ENCODE results near the gene IL7R.
"Not testable (repeated sequence)": the region's sequence is repeated elsewhere in the genome, so short reads cannot be mapped to it uniquely, and the experiment has no call there.

The IL7R gene

GRCh38 chr5:35838370-35839042, 18.2 kb upstream of the IL7R start:
- DNase-seq (ENCODE audit: low spot score): peak; percentile 10

GRCh38 chr5:35842856-35843255, 13.8 kb upstream of the IL7R start:
- no peak for DNase-seq (ENCODE audit: low spot score)

DNA sequence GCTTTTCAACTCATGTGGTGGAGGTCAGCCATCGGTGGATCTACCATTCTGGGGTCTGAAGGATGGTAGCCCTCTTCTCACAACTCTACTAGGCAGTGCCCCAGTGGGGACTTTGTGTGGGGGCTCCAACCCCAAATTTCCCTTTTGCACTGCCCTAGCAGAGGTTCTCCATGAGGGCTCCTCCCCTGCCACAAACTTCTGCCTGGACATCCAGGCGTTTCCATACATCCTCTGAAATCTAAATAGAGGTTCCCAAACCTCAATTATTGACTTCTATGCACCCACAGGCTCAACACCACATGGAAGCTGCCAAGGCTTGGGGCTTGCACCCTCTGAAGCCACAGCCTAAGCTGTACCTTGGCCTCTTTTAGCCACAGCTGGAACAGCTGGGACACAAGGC, 11.2 kb upstream of the IL7R start:
- not testable (repeated sequence) for DNase-seq (ENCODE audit: low spot score)

- no peak for DNase-seq (ENCODE audit: low spot score)
Measured at GRCh38 chr5:35847491-35847890, 9.2 kb upstream of the IL7R start.

DNA sequence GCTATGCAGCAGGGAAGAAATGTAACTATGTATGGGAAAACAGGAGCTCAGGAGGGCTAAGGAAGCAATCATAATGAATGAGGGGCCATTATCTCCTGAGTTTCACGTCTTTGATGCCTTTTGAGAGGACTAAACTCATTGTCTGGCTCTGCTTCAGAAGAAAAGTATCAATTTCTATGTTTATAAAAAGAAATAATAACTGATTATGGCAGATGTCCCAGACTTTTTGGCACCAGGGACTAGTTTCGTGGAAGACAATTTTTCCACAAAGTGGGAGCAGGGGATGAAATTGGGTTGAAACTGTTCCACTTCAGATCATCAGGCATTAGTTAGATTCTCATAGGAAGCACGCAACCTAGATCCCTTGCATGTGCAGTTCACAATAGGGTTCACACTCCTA, 8.7 kb upstream of the IL7R start:
- no peak for DNase-seq (ENCODE audit: low spot score)

- DNase-seq (ENCODE audit: low spot score): no peak
Measured at GRCh38 chr5:35849860-35850259, 6.8 kb upstream of the IL7R start.

DNA sequence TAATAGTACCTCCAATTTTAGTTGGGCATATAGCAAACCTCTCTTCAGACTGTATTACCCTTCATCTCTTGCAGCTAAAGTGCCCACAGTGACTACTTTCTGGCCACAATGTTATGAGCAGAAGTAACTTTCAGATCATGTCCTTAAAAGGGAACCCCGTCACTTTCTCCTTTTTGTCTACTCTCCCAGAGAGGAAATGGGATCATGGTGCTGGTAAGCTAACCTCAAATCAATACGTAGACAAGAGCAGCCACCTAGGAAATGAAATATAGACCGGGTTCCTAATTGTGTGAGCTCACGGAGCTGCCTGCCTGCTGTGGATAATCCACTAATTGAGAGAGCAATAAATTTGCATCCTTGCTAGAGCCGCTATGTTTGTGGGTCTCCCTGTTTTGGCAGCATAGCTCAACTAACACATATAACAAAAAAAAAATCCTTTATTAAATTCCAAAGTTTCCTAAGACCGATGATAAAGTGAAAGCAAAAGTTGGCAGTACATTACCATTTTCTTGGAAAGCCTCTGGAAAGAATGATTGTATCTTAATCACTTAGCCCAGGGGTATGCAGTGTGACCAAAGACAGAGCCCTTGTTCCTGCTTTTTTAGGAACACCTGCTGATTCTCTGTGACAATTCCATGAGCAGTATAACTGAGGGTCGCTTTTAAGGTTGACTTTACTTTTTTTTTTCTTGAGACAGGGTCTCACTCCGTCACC, 5.6 kb upstream of the IL7R start:
- DNase-seq (ENCODE audit: low spot score): no peak

DNA sequence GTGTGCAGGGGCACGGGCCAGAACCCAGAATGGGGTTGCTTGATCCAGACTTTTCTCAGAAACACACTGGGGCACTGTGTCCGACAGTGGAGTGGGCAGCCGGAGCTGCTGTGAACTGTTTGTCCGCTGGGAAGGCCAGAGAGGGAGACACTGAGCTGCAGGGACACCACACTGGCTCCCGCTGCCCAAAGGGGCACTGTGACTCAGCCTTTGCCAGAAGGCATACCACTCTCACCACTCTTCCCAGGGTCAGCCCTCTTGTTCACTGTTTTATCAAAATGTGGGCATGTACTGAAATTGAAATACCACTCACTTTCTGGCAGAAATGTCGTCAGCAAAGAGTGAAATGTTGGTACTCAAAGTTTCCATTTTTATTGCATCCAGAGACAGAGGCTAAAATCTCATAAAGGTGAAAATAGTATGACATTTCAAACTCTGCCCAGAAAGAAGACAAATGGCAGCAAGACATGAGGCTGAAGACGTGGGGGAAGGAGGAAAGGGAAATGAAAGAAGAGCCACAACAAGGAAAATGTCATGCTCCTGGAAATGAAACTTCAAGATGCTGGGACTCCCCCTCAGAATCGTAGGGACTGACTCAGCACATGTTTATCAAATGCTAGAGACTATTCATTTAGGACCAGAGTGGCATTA, 4.5 kb upstream of the IL7R start:
- peak; percentile 22 for DNase-seq (ENCODE audit: low spot score)

- no peak for DNase-seq (ENCODE audit: low spot score)
Measured at GRCh38 chr5:35852773-35853172, 3.9 kb upstream of the IL7R start.

- DNase-seq (ENCODE audit: low spot score): no peak
Measured at GRCh38 chr5:35853631-35854030, 3.1 kb upstream of the IL7R start.

DNA sequence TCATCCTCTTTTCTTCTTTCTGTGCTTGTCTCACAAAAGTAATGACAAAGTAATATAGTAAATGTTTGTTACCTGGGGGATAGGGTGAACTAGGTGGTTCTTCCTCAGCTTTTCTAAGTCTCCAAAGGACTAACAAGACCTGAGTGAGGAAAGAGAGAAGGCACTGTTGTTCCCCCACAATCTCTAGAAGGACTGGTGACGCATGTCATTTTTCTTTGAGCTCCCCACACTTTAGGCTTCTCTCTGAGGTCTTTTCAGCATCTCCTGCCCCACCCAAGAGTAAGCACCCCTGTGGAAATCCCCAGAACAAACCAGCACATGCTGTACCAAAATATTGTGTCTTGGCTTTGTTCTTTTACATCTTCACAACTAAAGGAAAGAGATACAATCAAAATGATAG, 2.4 kb upstream of the IL7R start:
- no peak for DNase-seq (ENCODE audit: low spot score)

- peak; percentile 56 for DNase-seq (ENCODE audit: low spot score)
Measured at GRCh38 chr5:35855187-35855586, 1.5 kb upstream of the IL7R start.

DNA sequence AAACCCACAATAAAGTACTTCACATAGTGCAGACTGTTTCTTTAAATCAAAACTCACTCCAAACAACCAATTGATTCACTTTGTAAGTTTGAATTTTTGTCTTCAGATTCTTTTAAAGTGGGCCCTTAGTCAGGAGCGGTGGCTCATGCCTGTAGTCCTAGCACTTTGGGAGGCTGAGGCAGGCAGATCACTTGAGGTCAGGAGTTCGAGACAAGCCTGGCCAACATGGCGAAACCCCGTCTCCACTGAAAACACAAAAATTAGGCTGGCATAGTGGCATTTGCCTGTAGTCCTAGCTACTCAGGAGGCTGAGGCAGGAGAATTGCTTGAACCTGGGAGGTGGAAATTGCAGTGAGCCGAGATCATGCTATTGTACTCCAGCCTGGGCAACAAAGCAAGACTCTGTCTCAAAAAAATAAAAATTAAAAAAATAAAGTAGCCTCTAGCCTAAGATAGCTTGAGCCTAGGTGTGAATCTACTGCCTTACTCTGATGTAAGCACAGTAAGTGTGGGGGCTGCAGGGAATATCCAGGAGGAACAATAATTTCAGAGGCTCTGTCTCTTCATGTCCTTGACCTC, 416 bp upstream of the IL7R start:
- DNase-seq (ENCODE audit: low spot score): not testable (repeated sequence)

DNA sequence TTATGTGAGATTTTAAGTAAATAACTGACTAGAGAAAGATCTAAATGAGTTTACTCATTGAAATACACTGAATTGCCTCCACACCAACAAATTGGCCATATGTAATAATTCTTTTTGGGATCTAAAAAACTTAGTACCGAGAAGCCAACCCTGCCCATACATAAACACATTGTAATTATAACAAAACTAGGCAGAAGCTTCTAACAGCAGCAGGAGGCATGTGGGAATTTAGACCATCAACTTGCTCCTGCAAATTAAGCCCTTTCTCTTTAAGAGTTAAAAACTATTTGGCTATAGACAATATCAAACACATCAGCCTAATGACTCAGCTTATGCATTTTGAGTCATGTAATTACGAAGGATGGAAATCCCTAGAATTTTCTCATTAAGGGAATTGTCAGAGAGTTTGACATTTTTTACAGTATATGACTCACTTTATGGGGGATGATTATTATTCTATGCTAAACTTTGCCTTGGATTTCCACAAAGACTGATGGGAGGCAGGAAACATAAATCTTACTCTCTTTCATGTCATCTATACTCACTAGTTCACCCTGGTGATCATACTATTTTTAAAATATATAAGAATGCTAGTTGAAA, 1.0 kb downstream of the IL7R start:
- DNase-seq (ENCODE audit: low spot score): peak; percentile 89

DNA sequence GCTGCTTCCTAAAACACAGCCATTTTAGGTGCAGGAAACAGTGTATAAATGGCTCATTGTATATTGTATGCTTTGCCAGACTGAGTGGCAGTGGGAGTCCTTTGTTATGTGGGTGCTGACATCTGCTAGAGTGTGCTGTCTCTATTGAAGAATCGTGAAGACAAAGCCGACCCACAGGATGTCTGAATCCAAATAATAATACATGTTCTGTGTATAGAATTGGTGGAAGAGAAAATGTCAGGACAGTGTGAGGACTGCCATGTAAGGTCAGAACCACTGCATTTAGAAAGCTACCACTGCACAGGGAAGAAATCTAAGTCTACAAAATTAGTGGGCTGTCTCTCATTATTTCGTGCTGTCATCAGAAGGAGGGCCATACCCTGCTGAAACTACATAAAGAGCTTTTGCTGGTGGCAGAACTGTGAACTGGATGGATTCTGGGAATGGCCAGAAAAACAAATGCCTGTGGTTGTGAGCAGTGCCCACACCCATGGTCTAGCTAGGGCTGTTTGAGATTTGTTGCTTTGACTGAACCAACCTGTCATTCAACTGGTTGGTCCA, 2.5 kb downstream of the IL7R start:
- peak; percentile 22 for DNase-seq (ENCODE audit: low spot score)

- no peak for DNase-seq (ENCODE audit: low spot score)
Measured at GRCh38 chr5:35860686-35861085, 4.0 kb downstream of the IL7R start.

GRCh38 chr5:35861718-35862117, 5.0 kb downstream of the IL7R start:
- DNase-seq (ENCODE audit: low spot score): no peak

GRCh38 chr5:35862126-35862525, 5.4 kb downstream of the IL7R start:
- no peak for DNase-seq (ENCODE audit: low spot score)

GRCh38 chr5:35863159-35863558, 6.5 kb downstream of the IL7R start:
- DNase-seq (ENCODE audit: low spot score): no peak

GRCh38 chr5:35867998-35868397, 11.3 kb downstream of the IL7R start:
- no peak for DNase-seq (ENCODE audit: low spot score)

DNA sequence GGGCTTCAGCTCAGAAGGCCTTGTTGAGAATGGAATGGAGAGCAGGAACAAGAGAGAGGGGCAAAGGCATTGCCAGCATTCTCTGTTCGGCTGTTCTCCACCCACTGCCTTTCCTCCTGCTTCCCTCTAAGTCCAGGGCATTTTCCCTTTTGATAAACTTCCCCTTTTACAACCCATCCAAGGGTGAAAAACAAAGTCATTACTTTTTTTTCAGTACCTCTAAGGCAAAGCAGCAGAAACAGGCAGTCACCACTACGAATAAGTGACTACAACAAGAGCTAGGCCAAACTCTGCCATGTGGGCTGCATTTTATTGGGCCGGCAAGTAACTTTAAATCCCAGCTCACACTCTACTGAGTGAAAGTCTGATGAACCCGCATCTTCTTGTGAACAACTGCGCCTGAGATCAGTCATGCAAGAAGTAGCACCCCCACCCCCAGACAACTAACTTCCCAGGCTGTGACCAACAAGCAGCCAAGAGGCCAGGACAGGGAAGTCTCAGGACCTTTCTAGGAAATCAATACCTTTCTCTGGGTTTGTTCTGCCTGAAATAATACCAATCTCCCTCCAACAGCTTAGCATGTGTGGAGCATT, 13.1 kb downstream of the IL7R start:
- peak; percentile 43 for DNase-seq (ENCODE audit: low spot score)

DNA sequence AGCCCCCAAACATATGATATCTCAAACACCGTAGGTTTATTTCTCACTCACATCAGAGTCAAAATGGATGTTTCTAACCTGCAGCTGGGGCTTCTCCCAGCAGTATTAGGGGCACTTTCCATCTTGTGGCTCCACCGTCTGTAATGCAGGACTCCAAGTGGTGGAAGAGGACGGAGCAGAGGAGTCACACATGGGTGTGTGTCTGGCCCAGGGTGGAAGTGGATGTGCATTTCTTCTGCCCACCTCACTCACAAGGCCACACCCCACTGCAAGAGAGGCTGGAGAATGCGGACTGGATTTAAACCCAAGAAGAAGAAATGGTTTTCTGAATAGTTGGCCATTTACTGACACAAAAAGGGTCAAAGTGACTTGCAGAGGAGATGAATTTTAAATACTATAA, 13.9 kb downstream of the IL7R start:
- DNase-seq (ENCODE audit: low spot score): no peak

Data from kidney tubule cell (primary cell).